ENCODE results near the gene LRRIQ1.

GRCh38 chr12:85076688-85077430 lies 40.7 kb downstream of the LRRIQ1 start:
- TF ChIP-seq YY1 (IDR thresholded peaks at IDR 0.05; ENCODE audit: insufficient read depth, insufficient read length) (no peak), ZNF274 (IDR thresholded peaks at IDR 0.05; ENCODE audit: low read depth, low read length) (no peak), SUZ12 (IDR thresholded peaks at IDR 0.05; ENCODE audit: extremely low read depth, insufficient read depth, insufficient read length) (no peak)

Measured in NT2/D1 (cell line).